ENCODE measurements around the gene SLC4A2. TPM values are rescaled to one million over a fixed set of nuclear protein-coding genes. Genes with fewer than 3 reads are reported as not detected.

The SLC4A2 gene
- total RNA-seq, 2 experiments from 2014 or later, result 64.2 to 86.0 TPM

DNA sequence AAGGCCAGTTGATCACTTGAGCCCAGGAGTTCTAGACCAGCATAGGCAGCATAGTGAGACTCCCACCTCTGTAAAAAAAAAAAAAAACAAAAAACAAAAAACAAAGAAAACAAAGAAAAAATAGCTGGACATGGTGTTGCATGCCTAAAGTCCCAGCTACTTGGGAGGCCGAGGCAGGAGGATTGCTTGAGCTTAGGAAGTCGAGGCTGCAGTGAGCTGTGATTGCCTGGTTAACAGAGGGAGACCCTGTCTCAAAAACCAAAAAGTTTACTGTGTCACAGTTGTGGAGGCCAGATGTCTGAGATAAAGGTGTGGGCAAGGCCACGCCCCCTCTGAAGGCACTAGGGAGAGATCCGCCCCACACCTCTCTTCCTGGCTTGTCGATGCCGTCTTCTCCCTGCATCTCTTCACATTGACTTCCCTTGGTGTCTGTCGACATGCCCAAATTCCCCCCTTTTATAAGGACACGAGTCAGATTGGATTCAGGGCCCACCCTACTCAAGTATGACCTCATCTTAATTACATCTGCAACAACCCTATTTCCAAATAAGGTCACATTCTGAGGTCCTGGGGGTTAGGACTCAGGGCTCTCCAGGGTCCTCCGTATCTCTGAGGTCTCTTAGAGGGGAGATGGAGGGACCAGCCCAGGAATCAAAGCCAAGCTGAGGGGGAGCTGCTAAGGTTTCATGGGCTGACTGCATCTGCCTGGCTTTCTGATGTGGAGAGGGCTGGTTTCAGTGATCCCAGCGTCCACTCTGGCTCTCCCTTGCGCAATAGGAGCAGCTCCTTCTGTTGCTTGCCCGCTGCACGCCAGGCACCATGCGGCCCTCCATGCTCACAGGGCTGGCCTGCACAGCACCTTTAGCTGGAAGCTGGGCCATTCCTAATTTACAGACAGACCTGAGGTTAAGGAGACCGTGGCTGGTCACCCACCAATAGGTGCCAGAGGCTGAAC lies 50.0 kb downstream of the SLC4A2 start:
- BruUV-seq (replicated peaks), result no TSS peak
- POLR2A ChIA-PET, result interaction anchor here (0.6 kb wide), 1 partner anchor 52 kb away, joined by 3 read pairs; the partner anchor contains the start of gene CDK5
- no peak overlapping the region for H2AFZ ChIP-seq (ENCODE audit: low read length)
- CTCF ChIA-PET (ENCODE audit: unreplicated experiment), result no interaction called here
- H3K9me2 ChIP-seq (ENCODE audit: insufficient read depth, low read length), result no peaks in the 10 kb centered on the region
- no peaks in the 10 kb centered on the region for H3K79me2 ChIP-seq (ENCODE audit: insufficient read depth, low read depth, low read length)
- H3K4me3 ChIP-seq (ENCODE audit: low read depth, low read length, poor library complexity, severe bottlenecking), result no peak overlapping the region
- no peaks in the 10 kb centered on the region for H3K4me1 ChIP-seq (ENCODE audit: insufficient read depth, low read length, poor library complexity, severe bottlenecking)
- no peaks in the 10 kb centered on the region for H3K9me3 ChIP-seq (ENCODE audit: low read length)
- no peak overlapping the region for H3K27ac ChIP-seq (ENCODE audit: low read depth, low read length, poor library complexity, severe bottlenecking)
- TF ChIP-seq, protein P1, sequence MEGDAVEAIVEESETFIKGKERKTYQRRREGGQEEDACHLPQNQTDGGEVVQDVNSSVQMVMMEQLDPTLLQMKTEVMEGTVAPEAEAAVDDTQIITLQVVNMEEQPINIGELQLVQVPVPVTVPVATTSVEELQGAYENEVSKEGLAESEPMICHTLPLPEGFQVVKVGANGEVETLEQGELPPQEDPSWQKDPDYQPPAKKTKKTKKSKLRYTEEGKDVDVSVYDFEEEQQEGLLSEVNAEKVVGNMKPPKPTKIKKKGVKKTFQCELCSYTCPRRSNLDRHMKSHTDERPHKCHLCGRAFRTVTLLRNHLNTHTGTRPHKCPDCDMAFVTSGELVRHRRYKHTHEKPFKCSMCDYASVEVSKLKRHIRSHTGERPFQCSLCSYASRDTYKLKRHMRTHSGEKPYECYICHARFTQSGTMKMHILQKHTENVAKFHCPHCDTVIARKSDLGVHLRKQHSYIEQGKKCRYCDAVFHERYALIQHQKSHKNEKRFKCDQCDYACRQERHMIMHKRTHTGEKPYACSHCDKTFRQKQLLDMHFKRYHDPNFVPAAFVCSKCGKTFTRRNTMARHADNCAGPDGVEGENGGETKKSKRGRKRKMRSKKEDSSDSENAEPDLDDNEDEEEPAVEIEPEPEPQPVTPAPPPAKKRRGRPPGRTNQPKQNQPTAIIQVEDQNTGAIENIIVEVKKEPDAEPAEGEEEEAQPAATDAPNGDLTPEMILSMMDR (conservative IDR thresholded peaks at IDR 0.05; ENCODE audit: low read length), result no peak
- TF ChIP-seq EZH2phosphoT487 (IDR thresholded peaks at IDR 0.05; ENCODE audit: borderline replicate concordance, low read depth, low read length), result no peak
- H3K4me2 ChIP-seq (ENCODE audit: low read length), result no peak overlapping the region
- H4K20me1 ChIP-seq (ENCODE audit: insufficient read depth, low read length), result no peaks in the 10 kb centered on the region; the same call in 1 of the 2 replicates
- DNase-seq (ENCODE audit: low spot score), result no peak
- no peaks in the 10 kb centered on the region for H3K36me3 ChIP-seq (ENCODE audit: insufficient read depth, low read length)
- intact Hi-C loops (cut with micrococcal nuclease; ENCODE audit: unreplicated experiment), result loop anchor here (2.0 to 10.0 kb wide), 5 partner anchors 23 to 331 kb away; partner anchors contain the start of gene AGAP3

DNA sequence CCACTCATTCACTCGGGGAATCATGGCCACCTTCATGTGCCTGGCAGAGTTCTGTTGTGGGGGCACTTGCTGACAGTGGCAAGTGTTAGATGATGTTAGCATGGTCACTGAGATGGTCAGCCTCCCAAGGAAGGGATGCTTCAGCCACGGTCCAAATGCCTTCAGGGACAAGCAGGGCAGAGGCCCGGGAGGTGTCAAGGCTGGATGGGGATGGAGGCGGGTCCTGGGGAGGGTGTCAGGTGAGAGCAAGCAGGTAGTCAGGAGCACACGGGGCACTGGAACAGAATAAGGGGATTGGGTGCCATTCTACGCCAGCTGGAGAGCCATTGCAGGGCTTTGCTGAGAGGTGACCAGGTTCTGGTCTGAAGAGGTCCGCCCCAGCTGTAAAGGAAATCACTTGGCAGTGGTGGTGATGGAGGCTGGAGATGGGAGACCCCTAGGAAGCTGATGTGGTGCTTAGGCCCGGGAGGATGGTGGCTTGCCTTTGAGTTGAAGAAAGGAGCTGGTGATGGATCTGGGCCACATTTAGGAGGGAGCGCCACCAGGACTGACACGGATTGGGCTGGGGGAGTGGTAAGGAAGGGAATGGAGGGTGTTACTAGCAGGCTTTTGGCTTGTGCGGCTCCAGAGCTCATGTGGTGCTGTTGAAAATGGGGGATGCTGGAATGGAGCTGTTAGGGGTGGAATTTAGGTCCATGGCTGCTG lies 51.0 kb downstream of the SLC4A2 start:
- H4K20me1 ChIP-seq (ENCODE audit: insufficient read depth, low read length), result no peaks in the 10 kb centered on the region
- CTCF ChIA-PET (ENCODE audit: unreplicated experiment), result interaction anchor here (0.6 kb wide), 2 partner anchors 30 to 764 kb away, joined by 3 to 5 read pairs; no protein-coding TSS in a partner anchor

More for the DNA sequence above, 51.0 kb downstream of the SLC4A2 start:
- DNase-seq (ENCODE audit: low spot score), result no peak
- Histone ChIP-seq H2AFZ (ENCODE audit: low read length) (no peak overlapping the region), H3K4me1 (ENCODE audit: insufficient read depth, low read length, poor library complexity, severe bottlenecking) (no peaks in the 10 kb centered on the region), H3K27ac (ENCODE audit: low read depth, low read length, poor library complexity, severe bottlenecking) (no peak overlapping the region), H3K9me2 (ENCODE audit: insufficient read depth, low read length) (no peaks in the 10 kb centered on the region), H3K4me2 (ENCODE audit: low read length) (no peak overlapping the region), H3K4me3 (ENCODE audit: low read depth, low read length, poor library complexity, severe bottlenecking) (no peak overlapping the region), H3K79me2 (ENCODE audit: insufficient read depth, low read depth, low read length) (no peaks in the 10 kb centered on the region), H3K9me3 (ENCODE audit: low read length) (no peaks in the 10 kb centered on the region), H3K36me3 (ENCODE audit: insufficient read depth, low read length) (no peaks in the 10 kb centered on the region)
- TF ChIP-seq, protein P1 (conservative IDR thresholded peaks at IDR 0.05; ENCODE audit: low read length), result no peak
- TF ChIP-seq EZH2phosphoT487 (IDR thresholded peaks at IDR 0.05; ENCODE audit: borderline replicate concordance, low read depth, low read length), result no peak
- intact Hi-C loops (cut with micrococcal nuclease; ENCODE audit: unreplicated experiment), result loop anchor here (2.0 to 10.0 kb wide), 5 partner anchors 24 to 332 kb away; partner anchors contain the start of gene AGAP3
- BruUV-seq (replicated peaks), result no TSS peak
- POLR2A ChIA-PET, result interaction anchor here (0.7 kb wide), 1 partner anchor 120 kb away, joined by 3 read pairs; no protein-coding TSS in a partner anchor

Measured in OCI-LY7 (cell line).